HEK293 (cell line): ENCODE data around the gene RNF169.

Experiments used
- CTCF ChIA-PET: fragments of 350-600 bp; formaldehyde crosslinking; extraction: SDS; loops from one replicate; lab custom pipeline; 2021; ENCODE audit warnings: antibody characterized with exemption; lab: Yijun Ruan, JAX
- POLR2A ChIA-PET: fragments of 300-600 bp; formaldehyde crosslinking; extraction: SDS; loops from one replicate; lab custom pipeline; 2020; ENCODE audit warnings: antibody characterized with exemption, inconsistent platforms; lab: Yijun Ruan, JAX
- H3K27ac ChIP-seq: fragments of 200-500 bp; sonication (Bioruptor generic); 2 replicates; pipeline ENCODE4 v1.5.1; 2014; ENCODE audit warnings: low read depth, low read length, control low read depth, inconsistent platforms; ENCODE audit errors: extremely low read depth
- H3K36me3 ChIP-seq, 2 experiments: fragments of 200-500 bp in 1 of 2; sonication (Bioruptor generic) in 1 of 2; 1 replicate in 1 of 2; 2 replicates in 1 of 2; pipeline ENCODE4 v1.5.1; 2014 to 2017; ENCODE audit warnings: inconsistent platforms in 2 of 2, low read length in 2 of 2; ENCODE audit not compliant: control insufficient read depth in 2 of 2, insufficient read depth in 1 of 2
- H3K4me1 ChIP-seq: fragments of 200-500 bp; sonication (Bioruptor generic); 2 replicates; pipeline ENCODE4 v1.5.1; 2014; ENCODE audit warnings: mild to moderate bottlenecking, low read length, inconsistent platforms; ENCODE audit not compliant: control insufficient read depth, insufficient read depth
- H3K4me3 ChIP-seq: 2 replicates; pipeline ENCODE4 v1.5.1; 2011; ENCODE audit warnings: low read depth, mild to moderate bottlenecking, control low read depth, low read length, moderate library complexity
- H3K9me3 ChIP-seq: fragments of 200-500 bp; sonication (Bioruptor generic); 2 replicates; pipeline ENCODE4 v1.5.1; 2014; ENCODE audit warnings: low read depth, low read length, inconsistent platforms; ENCODE audit not compliant: control insufficient read depth, insufficient read depth
- KLF1 ChIP-seq: fragments of 450-650 bp; formaldehyde crosslinking; IDR thresholded peaks from 2 replicates; pipeline ENCODE4 v1.5.1; 2016; ENCODE audit warnings: missing biosample characterization, missing genetic modification characterization
- TSHZ1 ChIP-seq: fragments of 450-650 bp; formaldehyde crosslinking; IDR thresholded peaks from 2 replicates; pipeline ENCODE4 v1.5.1; 2016; ENCODE audit warnings: missing biosample characterization, missing genetic modification characterization, borderline replicate concordance
- ZBTB10 ChIP-seq: fragments of 450-650 bp; formaldehyde crosslinking; IDR thresholded peaks from 2 replicates; pipeline ENCODE4 v1.5.1; 2016; ENCODE audit warnings: missing biosample characterization, missing genetic modification characterization
- ZNF133 ChIP-seq: fragments of 450-650 bp; formaldehyde crosslinking; IDR thresholded peaks from 2 replicates; pipeline ENCODE4 v1.5.1; 2016; ENCODE audit warnings: missing biosample characterization, missing genetic modification characterization
- ZNF23 ChIP-seq: fragments of 450-650 bp; formaldehyde crosslinking; IDR thresholded peaks from 2 replicates; pipeline ENCODE4 v1.5.1; 2016; ENCODE audit warnings: missing biosample characterization, missing genetic modification characterization, borderline replicate concordance
- ZNF239 ChIP-seq: fragments of 450-650 bp; formaldehyde crosslinking; IDR thresholded peaks from 2 replicates; pipeline ENCODE4 v1.5.1; 2016; ENCODE audit warnings: missing biosample characterization, missing genetic modification characterization
- ZNF354C ChIP-seq: fragments of 450-650 bp; formaldehyde crosslinking; IDR thresholded peaks from 2 replicates; pipeline ENCODE4 v1.5.1; 2016; ENCODE audit warnings: missing biosample characterization, missing genetic modification characterization, low read depth, borderline replicate concordance
- ZNF37A ChIP-seq: fragments of 450-650 bp; IDR thresholded peaks from 2 replicates; pipeline ENCODE4 v1.5.1; 2018; ENCODE audit warnings: missing biosample characterization, missing genetic modification characterization
- ZNF394 ChIP-seq: fragments of 450-650 bp; formaldehyde crosslinking; IDR thresholded peaks from 2 replicates; pipeline ENCODE4 v1.5.1; 2016; ENCODE audit warnings: missing biosample characterization, missing genetic modification characterization, mild to moderate bottlenecking, moderate library complexity, borderline replicate concordance
- ZNF423 ChIP-seq: fragments of 450-650 bp; formaldehyde crosslinking; IDR thresholded peaks from 2 replicates; pipeline ENCODE4 v1.5.1; 2016; ENCODE audit warnings: missing biosample characterization, missing genetic modification characterization
- ZNF449 ChIP-seq: fragments of 450-650 bp; formaldehyde crosslinking; IDR thresholded peaks from 2 replicates; pipeline ENCODE4 v1.5.1; 2017; ENCODE audit warnings: missing biosample characterization, mild to moderate bottlenecking, missing genetic modification characterization, moderate library complexity
- ZNF585B ChIP-seq: fragments of 450-650 bp; formaldehyde crosslinking; IDR thresholded peaks from 2 replicates; pipeline ENCODE4 v1.5.1; 2016; ENCODE audit warnings: missing biosample characterization, missing genetic modification characterization
- ZNF660 ChIP-seq: fragments of 450-650 bp; IDR thresholded peaks from 2 replicates; pipeline ENCODE4 v1.5.1; 2018; ENCODE audit warnings: missing biosample characterization, mild to moderate bottlenecking, missing genetic modification characterization
- ZNF768 ChIP-seq: fragments of 450-650 bp; formaldehyde crosslinking; IDR thresholded peaks from 2 replicates; pipeline ENCODE4 v1.5.1; 2018; ENCODE audit warnings: missing biosample characterization, mild to moderate bottlenecking, missing genetic modification characterization
- ZSCAN23 ChIP-seq: fragments of 450-650 bp; formaldehyde crosslinking; IDR thresholded peaks from 2 replicates; pipeline ENCODE4 v1.5.1; 2016; ENCODE audit warnings: missing biosample characterization, missing genetic modification characterization
- TF ChIP-seq, protein P1 (sequence below): fragments of 450-650 bp; formaldehyde crosslinking; IDR thresholded peaks from 2 replicates; pipeline ENCODE4 v1.5.1; 2016; ENCODE audit warnings: missing biosample characterization, missing genetic modification characterization
- TF ChIP-seq, protein P2 (sequence below): fragments of 450-650 bp; formaldehyde crosslinking; IDR thresholded peaks from 2 replicates; pipeline ENCODE4 v1.5.1; 2016; ENCODE audit warnings: missing biosample characterization, missing genetic modification characterization, low read depth

RNF169 gene

GRCh38 chr11:74786574-74786973 lies 37.9 kb downstream of the RNF169 start (continued):
- TF ChIP-seq ZNF133 (no peak), ZNF449 (tag by site-specific recombination) (no peak), ZBTB10 (tag by site-specific recombination) (no peak), ZNF660 (tag by site-specific recombination) (no peak), ZNF394 (tag by site-specific recombination) (no peak), ZNF23 (no peak)
- TF ChIP-seq, all 188 proteins: peak for 0

DNA sequence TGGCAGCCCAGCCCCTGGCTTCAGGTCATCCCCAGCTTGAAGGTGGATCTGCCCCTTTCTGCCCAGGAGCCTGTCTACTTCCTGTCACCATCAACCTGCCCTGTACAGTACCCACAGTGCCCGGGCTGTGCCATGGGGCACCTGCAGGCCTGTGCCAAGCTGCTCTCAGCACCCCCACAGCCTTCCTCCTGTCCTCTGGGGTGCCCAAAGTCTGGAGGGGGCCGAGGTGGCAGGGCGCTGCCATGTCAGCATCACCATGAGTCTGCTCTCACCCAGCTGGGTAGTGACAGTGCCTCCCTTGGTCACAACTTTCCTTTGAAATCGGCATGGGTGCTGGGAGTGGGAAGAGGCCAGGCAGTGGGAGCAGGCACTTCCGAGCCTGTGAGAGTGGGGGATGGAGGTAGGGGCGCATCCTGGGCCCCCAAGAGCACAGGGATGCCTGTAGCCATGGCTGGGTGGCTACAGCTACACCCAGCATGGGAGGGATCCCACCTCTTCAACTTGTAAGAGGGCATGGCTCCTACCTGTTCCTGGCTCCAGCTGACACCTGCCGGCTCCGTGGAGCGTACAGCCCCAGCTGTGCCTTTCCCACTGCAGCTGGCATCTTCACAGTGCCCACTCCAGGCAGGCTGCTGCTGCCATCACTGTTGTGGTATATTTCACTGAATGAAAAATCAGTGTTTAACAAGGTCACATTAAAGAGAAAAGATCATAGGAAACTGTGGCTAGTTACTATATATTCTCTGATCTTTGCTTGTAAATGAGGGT lies 42.9 kb downstream of the RNF169 start:
- H3K9me3 ChIP-seq = no peaks in the 10 kb centered on the region
- H3K4me1 ChIP-seq = no peaks in the 10 kb centered on the region
- H3K27ac ChIP-seq = no peak overlapping the region
- no peak overlapping the region for H3K4me3 ChIP-seq
- H3K36me3 ChIP-seq = peaks cover 6 to 49% of the 10 kb centered on the region in 2 experiments; a peak in 2 of 3 replicates
- no peak for TF ChIP-seq ZNF768
- no peak for TF ChIP-seq ZNF37A
- TF ChIP-seq TSHZ1 (tag by site-specific recombination) = no peak
- no peak for TF ChIP-seq ZNF354C (tag by site-specific recombination)
- TF ChIP-seq ZNF239 = no peak
- TF ChIP-seq, protein P1, sequence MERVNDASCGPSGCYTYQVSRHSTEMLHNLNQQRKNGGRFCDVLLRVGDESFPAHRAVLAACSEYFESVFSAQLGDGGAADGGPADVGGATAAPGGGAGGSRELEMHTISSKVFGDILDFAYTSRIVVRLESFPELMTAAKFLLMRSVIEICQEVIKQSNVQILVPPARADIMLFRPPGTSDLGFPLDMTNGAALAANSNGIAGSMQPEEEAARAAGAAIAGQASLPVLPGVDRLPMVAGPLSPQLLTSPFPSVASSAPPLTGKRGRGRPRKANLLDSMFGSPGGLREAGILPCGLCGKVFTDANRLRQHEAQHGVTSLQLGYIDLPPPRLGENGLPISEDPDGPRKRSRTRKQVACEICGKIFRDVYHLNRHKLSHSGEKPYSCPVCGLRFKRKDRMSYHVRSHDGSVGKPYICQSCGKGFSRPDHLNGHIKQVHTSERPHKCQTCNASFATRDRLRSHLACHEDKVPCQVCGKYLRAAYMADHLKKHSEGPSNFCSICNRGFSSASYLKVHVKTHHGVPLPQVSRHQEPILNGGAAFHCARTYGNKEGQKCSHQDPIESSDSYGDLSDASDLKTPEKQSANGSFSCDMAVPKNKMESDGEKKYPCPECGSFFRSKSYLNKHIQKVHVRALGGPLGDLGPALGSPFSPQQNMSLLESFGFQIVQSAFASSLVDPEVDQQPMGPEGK = no peak
- no peak for TF ChIP-seq ZNF585B (tag by site-specific recombination)
- TF ChIP-seq ZSCAN23 (tag by site-specific recombination) = no peak
- TF ChIP-seq ZNF423 (tag by site-specific recombination) = no peak
- TF ChIP-seq, protein P2, sequence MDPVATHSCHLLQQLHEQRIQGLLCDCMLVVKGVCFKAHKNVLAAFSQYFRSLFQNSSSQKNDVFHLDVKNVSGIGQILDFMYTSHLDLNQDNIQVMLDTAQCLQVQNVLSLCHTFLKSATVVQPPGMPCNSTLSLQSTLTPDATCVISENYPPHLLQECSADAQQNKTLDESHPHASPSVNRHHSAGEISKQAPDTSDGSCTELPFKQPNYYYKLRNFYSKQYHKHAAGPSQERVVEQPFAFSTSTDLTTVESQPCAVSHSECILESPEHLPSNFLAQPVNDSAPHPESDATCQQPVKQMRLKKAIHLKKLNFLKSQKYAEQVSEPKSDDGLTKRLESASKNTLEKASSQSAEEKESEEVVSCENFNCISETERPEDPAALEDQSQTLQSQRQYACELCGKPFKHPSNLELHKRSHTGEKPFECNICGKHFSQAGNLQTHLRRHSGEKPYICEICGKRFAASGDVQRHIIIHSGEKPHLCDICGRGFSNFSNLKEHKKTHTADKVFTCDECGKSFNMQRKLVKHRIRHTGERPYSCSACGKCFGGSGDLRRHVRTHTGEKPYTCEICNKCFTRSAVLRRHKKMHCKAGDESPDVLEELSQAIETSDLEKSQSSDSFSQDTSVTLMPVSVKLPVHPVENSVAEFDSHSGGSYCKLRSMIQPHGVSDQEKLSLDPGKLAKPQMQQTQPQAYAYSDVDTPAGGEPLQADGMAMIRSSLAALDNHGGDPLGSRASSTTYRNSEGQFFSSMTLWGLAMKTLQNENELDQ (tag by site-specific recombination) = no peak
- no peak for TF ChIP-seq KLF1 (tag by site-specific recombination)
- ChIA-PET POLR2A (no interaction called here), CTCF (no interaction called here)
